ENCODE data around the gene ARID4B. TPM values are rescaled to one million over a fixed set of nuclear protein-coding genes. Genes with fewer than 3 reads are reported as not detected.
"Not testable (repeated sequence)": the region's sequence is repeated elsewhere in the genome, so short reads cannot be mapped to it uniquely, and the experiment has no call there.

ARID4B gene
- polyA plus RNA-seq, 1 donor from 2014 or later = 49.3 TPM

- no peaks in the 10 kb centered on the region for H3K9me2 ChIP-seq (ENCODE audit: insufficient read depth, low read length)
- no peak overlapping the region for H2AFZ ChIP-seq (ENCODE audit: low read depth, low read length)
- no peak overlapping the region for H3K27ac ChIP-seq (ENCODE audit: low read length)
- H4K20me1 ChIP-seq (ENCODE audit: insufficient read depth) = no peaks in the 10 kb centered on the region
- H3K9ac ChIP-seq (ENCODE audit: low read length) = no peak overlapping the region
- TF ChIP-seq EP300 (conservative IDR thresholded peaks at IDR 0.05; ENCODE audit: poor library complexity, severe bottlenecking) (no peak), REST (IDR thresholded peaks at IDR 0.05; ENCODE audit: borderline replicate concordance) (no peak)
- H3K9me3 ChIP-seq (ENCODE audit: low read length) = no peaks in the 10 kb centered on the region
- no peak overlapping the region for H3K4me2 ChIP-seq (ENCODE audit: low read length)
- no peaks in the 10 kb centered on the region for H3K36me3 ChIP-seq (ENCODE audit: insufficient read depth, low read length)
- no peak overlapping the region for H3K4me3 ChIP-seq (ENCODE audit: low read length)
- no peaks in the 10 kb centered on the region for H3K27me3 ChIP-seq (ENCODE audit: insufficient read depth, low read depth, low read length)
- H3F3A ChIP-seq (ENCODE audit: insufficient read depth, low read length, poor library complexity, severe bottlenecking) = no peaks in the 10 kb centered on the region
- H3K79me2 ChIP-seq (replicated peaks; ENCODE audit: insufficient read depth, low read length) = peaks cover 5% of the 10 kb centered on the region
These were observed 38.3 kb upstream of the ARID4B start for GRCh38 chr1:235366286-235366685.

- H3K79me2 ChIP-seq (replicated peaks; ENCODE audit: insufficient read depth, low read length); H3K4me3 ChIP-seq (ENCODE audit: low read length); H3K27ac ChIP-seq (ENCODE audit: low read length); H3K9ac ChIP-seq (ENCODE audit: low read length); H3K9me2 ChIP-seq (ENCODE audit: insufficient read depth, low read length); H3F3A ChIP-seq (ENCODE audit: insufficient read depth, low read length, poor library complexity, severe bottlenecking); H3K36me3 ChIP-seq (ENCODE audit: insufficient read depth, low read length); H3K27me3 ChIP-seq (ENCODE audit: insufficient read depth, low read depth, low read length); H4K20me1 ChIP-seq (ENCODE audit: insufficient read depth); H2AFZ ChIP-seq (ENCODE audit: low read depth, low read length); H3K4me2 ChIP-seq (ENCODE audit: low read length); H3K9me3 ChIP-seq (ENCODE audit: low read length): not testable (repeated sequence)
These were observed 36.2 kb upstream of the ARID4B start for GRCh38 chr1:235364189-235364588.

GRCh38 chr1:235358899-235359298 is 30.9 kb upstream of the ARID4B start:
- H4K20me1 ChIP-seq (ENCODE audit: insufficient read depth) = no peaks in the 10 kb centered on the region
- H2AFZ ChIP-seq (ENCODE audit: low read depth, low read length) = no peak overlapping the region
- no peak overlapping the region for H3K9ac ChIP-seq (ENCODE audit: low read length)
- TF ChIP-seq MXI1 (conservative IDR thresholded peaks at IDR 0.05; ENCODE audit: poor library complexity, severe bottlenecking) = no peak
- TF ChIP-seq EZH2 (IDR thresholded peaks at IDR 0.05; ENCODE audit: borderline replicate concordance, insufficient read depth, low read length, poor library complexity, severe bottlenecking) = no peak
- TF ChIP-seq CTCF (IDR thresholded peaks at IDR 0.05; ENCODE audit: poor library complexity, severe bottlenecking) = no peak
- no peak for TF ChIP-seq TAF1 (IDR thresholded peaks at IDR 0.05; ENCODE audit: low read depth)
- TF ChIP-seq RAD21 (conservative IDR thresholded peaks at IDR 0.05) = no peak
- no peak for TF ChIP-seq SMC3 (conservative IDR thresholded peaks at IDR 0.05; ENCODE audit: poor library complexity)
- no peak for TF ChIP-seq EP300 (conservative IDR thresholded peaks at IDR 0.05; ENCODE audit: poor library complexity, severe bottlenecking)
- TF ChIP-seq POLR2AphosphoS5 (IDR thresholded peaks at IDR 0.05) = no peak
- H3K27me3 ChIP-seq (ENCODE audit: insufficient read depth, low read depth, low read length) = no peaks in the 10 kb centered on the region
- no peaks in the 10 kb centered on the region for H3K9me3 ChIP-seq (ENCODE audit: low read length)
- H3K79me2 ChIP-seq (replicated peaks; ENCODE audit: insufficient read depth, low read length) = no peaks in the 10 kb centered on the region
- no peaks in the 10 kb centered on the region for H3F3A ChIP-seq (ENCODE audit: insufficient read depth, low read length, poor library complexity, severe bottlenecking)
- H3K4me3 ChIP-seq (ENCODE audit: low read length) = no peak overlapping the region
- H3K9me2 ChIP-seq (ENCODE audit: insufficient read depth, low read length) = no peaks in the 10 kb centered on the region
- H3K36me3 ChIP-seq (ENCODE audit: insufficient read depth, low read length) = no peaks in the 10 kb centered on the region
- H3K4me2 ChIP-seq (ENCODE audit: low read length) = no peak overlapping the region
- H3K27ac ChIP-seq (ENCODE audit: low read length) = no peak overlapping the region

Data from neural cell (in vitro differentiated cells).